DMS 273 (cell line): ENCODE results near the gene MRPL44.

Experiments
- DNase-seq: peaks from one replicate; lab custom pipeline; 2025; ENCODE audit not compliant: unreplicated experiment; lab: John Stamatoyannopoulos, UW

The MRPL44 gene

DNA sequence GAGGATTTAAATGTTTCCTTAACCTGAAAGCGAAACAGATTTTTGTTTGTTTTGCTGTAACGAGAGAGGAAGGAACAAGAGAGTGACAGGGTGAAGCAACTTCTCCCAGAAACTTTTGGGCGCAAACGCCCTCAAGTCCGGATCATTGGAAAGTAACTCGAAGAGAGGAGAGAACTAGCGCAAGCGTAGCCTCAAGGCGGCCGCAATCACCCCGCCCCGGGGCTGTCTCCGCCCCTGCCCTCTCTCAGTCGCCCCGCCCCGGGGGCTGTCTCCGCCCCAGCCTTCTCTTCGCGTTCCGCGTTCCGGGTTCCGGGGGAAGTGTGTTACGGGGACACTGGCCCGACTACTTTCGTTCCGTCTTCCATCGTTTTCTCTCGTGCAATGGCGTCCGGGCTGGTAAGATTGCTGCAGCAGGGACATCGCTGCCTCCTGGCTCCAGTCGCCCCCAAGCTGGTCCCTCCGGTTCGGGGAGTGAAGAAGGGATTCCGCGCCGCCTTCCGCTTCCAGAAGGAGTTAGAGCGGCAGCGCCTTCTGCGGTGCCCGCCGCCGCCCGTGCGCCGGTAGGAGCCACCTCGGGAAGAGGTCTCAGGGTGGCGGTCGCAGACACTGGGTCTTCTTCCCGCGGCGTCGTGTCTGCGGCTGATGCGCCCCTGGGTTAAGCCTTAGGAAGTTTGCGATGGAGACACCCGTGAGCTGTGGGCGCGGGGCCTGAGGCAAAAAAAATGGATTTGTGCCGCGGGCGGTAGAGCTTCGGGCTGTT lies at the start of gene MRPL44:
TSS of gene MRPL44 (plus strand) at position 372 of the 760 bp plus-strand sequence. CDS start at position 382, 10 bp downstream.
- peak; percentile 98 for DNase-seq

DNA sequence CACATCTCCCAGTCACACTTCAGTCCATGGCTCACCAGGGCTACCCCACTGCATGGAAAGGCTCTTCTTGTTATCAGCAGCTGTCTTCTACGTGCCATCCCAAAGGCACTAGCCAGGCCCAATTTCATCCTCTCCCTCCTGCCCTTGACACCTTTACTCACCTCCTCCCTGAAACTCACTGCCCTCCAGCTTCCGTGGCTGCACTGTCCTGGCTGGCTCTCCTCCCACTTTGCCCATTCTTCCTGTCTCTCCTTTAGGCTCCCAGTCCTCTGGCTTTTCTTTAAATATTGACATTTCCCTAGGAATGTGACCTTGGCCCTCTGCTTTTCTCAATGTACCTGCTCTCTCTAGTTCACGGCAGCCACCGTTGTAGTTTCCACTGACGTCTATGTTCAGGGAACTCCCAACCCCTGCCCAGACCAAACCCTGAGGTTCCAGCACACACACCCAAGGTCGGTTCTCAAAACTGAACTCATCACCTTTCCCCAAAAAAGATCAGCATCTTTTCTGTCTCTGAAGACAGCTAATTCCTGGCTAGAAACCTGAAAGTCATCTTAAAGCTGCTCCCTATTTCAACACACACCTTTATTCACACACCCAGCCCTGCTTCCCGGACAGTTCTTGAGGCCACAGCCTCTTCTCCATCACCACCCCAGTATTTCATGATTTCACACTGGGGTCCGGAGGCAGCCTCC lies 48.8 kb upstream of the MRPL44 start:
- no peak for DNase-seq

DNA sequence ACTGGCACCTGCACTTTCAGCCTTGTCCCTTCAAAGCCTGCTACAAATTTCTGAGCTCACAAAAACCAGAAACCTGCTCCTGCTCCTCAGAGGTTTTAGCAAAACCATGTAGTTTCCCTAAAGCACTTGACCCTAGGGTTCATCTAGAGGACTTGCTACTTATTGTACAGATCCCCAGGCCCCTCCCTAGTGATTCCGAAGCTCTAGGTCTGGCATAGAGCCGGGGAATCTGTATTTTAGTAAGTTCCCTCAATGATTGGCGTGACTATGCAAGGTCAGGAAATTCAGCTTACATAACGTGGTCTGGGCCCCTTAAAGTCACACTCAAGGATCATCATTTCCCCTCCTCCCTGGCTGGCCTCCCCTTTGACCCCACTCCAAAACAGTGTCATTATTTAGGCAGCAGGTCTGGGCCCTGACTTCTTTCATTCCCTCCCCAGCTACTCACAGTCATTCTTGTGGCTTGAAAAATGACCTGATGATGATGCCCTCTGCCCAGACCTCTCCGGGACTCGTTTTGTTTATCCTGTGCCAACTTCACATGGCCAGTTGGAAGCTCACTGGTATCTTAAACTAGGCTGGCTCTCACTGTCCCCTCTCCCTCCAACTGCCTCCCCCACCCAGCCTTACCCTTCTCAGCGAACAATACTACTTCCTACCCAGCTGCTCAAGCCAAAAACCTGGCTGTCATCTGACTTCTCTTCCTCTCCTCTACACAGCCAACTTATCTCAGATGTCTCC lies 48.1 kb upstream of the MRPL44 start:
- no peak for DNase-seq

DNA sequence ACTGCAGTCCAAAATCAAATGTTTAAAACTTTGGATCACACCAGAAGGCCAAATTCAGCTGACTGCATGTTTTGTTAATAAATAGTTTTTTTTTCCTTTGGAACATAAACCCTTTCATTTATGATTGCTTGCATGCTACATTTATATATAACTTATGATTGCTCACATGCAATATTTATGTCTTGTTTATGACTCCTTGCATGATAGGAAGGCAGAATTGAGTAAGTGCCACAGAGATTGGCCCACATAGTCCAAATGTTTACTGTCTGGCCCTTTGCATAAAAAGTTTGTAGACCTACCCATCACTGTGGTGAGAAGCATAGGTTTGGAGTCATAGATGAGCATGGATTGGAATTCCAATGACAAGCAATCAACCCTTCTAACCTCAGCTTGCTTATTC lies 42.9 kb upstream of the MRPL44 start:
- DNase-seq: no peak

DNA sequence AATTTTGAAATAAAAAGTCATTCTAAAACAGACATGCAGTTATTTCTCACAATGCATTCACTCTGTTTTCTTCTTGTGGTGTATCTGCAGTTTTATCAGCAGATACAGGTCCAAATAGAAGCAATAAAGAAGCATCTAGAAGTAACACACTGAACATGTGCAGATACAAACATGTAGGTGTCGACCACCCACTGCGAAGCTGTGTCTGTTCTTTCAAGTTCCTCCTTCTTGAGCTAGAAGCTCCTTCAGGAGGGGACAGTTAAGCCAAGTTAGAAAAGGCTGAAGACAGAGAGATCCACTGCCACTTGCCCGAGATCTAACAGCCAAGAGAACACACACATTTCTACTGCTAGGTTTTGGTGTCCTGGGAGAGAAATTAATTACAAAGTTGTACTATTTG lies 42.2 kb upstream of the MRPL44 start:
- DNase-seq: no peak

DNA sequence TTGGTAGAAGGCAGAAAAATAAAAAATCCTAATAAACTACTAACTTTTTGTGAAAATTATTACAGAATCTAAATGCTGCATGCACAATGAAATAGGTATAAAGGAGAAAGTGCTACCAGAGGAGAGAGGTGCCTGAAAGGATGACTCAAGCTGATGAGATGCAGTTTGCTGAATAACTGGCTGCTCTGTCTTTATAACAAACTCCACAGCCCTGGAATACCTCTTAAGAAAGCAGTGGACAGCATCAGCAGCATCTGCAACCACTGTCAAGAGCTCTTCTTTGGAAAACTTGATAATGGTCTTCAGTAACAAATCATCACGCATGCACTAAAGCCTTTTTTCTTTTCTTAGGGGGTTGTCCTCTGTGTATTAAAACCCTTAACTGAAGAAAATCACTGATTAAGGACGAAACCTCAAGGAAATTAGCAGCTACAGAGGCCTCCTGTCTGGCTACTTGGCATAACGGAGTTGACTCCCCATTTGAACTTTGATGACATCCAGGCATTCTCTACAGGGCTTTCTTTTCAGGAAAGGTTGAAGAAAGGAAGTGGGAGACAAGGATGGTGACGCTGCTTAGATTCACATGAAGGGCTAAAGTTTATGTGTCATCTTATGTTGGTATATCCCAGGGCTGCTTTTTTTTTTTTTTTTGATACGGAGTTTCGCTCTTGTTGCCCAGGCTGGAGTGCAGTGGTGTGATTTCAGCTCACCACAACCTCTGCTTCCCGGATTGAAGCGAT lies 40.9 kb upstream of the MRPL44 start:
- DNase-seq: no peak

DNA sequence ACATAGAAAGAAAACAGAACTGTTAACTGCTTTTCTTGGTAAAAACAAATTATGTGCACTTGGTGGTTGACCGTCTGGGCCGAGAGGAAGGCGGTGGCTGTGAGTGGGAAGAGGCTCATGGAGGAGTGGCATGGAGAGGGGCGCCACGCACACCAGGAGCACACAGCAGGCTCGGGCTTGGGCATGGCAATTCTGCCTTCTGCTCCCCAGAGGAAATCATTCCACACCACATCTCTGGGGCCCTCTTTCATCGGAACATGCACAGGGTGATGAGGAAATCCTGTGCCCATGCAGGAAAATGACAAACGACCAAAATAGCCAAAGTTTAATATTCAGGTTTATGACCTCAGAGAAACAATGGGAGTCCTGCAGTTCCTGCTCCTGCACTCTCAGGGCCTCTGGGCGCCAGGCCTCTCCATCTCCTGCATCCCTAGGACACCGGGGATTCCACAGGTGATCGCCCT lies 38.6 kb upstream of the MRPL44 start:
- no peak for DNase-seq

DNA sequence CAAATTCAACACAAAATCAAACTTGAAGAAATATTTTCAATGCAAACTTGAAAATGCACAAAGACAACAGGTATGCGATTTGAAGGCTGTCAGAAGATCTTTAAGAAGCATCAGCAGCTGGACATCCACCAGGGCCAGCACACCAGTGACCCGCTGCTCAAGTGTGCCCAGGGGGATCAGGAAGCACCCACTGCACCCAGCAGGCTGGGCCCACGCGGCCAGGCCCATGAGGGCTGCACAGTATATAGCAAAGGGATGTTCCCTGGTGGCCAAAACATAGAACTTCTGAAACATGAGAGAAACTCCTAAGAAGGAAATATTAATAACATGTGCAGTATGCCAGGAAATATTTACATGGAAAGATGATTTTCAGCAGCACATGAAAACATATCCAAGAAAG lies 37.2 kb upstream of the MRPL44 start:
- DNase-seq: no peak

DNA sequence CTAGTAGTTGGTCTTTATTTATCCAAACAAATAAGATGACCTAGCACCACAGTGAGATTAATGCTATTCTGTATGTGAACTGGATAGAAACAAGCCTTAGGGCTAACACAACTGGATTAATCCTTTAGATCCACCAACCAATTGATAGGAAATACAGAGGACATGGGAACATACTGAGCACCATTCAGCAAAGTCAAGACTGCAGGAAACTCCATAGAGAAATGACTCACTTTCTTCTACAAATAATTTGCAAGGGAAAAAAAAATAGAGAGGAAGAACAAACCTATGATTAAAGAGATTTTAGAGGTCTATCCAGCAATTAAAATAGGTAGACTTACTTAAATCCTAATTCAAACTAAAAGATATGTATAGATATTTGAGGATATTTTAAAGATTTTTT lies 36.1 kb upstream of the MRPL44 start:
- DNase-seq: no peak

DNA sequence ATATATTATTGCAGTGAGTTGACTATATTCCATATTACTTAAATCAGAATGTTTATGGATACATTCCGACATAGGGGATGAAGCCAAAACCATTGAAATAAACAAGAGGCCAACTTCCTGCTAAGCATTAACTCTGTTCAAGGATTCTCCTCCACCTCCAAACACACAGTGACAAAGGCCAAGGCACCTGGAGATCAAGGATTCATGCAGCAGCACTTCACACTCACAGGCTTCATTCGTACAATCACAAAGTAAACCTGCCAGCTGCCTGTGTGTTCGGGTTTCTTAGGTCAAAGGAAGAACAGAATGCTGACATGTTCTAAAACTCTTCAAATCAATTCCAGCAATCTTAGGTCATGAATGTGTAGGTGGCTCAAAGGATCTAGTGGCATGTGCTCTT lies 35.0 kb upstream of the MRPL44 start:
- no peak for DNase-seq

DNA sequence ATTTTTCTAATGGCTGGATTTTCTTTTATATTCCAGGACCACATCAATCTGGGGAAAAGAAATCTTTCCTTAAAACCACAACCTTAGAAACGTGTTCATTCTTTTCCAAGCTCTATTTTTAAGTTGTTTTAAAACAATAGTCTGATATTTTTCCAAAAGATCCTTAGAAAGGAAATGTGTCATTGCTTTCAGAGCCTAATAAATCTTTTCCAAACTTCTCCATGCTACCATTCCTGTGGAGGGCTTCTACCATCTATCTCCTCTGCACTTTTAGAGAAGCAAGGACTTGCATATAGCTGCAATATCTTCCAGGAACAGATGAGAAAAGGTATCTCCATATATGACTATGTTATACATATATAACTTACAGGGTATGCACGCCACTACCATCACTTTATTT lies 33.3 kb upstream of the MRPL44 start:
- no peak for DNase-seq

DNA sequence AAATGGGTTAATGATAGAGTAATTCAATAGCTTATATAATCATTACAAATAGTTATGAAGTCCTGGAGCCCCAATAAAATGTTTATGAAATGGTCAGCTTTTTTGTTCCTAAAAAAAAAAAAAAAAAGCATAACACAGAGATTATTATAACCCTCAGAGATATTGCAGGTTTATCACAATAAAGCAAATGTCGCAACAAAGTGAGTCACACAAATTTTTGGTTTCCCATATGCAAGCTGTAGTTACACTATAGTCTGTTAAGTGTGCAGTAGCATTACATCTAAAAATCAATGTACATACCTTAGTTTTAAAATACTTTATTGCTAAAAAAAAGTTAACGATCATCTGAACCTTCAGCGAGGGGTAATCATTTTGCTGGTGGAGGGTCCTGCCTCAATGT lies 32.2 kb upstream of the MRPL44 start:
- no peak for DNase-seq

DNA sequence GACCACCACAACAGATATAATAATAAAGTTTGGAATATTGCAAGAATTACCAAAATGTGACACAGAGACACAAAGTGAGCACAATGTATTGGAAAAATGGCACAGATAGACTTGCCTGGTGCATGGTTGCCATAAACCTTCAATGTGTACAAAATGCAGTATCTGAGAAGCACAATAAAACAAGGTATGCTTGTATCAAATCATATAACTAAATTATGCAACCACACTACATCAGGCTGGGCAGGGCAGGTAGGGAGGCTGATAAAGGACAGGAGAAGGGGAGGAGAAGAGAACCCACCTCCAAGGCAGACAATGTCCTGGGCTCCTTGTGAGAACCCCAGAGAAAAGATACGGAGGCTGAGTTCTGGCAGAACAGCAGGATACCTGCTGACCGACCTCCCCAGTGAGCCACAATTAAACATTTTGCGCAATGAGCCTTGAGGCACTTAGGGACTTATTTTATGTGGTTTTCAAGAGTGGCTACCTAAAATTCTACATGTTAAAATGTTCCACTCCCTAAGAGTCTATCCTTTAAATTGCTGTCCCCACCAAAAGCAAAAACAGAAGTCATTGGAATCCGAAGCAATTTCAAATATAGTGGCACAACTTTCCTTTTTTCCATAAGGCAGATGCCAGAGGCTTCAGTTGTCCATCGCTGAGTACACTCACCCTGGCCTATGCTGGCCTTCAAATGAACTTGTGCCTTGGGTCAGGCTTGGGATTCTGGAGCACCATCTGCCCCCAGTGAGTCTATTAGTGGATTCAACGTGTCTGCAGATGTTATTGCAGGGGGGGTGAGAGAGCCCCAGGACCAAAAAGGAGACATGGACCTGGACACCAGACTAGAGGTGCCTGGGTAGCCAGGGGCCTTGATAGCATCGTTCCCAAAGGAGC lies 28.9 kb upstream of the MRPL44 start:
- DNase-seq: no peak

DNA sequence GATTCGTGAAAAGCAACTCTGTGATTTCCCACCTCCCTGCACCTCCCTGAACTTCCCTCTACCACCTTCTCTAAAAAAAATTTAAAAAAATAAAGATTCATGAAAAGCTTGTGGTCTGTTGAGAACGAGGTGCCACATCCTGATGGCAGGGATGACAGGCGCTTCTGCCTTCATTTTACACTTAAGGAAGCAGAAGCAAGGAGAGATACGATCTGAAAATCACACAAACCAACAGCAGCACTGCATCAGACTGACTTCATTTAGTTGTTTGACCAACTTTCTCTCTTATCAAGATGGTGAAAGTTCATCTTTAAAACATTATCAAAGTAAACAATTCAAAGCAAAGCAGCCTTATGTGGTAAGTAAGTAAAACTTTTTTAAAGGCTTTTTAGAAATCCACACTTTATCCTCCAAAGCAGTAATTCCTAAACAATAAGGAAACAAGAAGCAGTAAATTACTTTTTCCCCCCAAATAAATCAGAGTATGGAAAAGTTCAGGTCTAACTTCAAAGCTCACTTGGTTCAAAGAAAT lies 27.6 kb upstream of the MRPL44 start:
- no peak for DNase-seq

DNA sequence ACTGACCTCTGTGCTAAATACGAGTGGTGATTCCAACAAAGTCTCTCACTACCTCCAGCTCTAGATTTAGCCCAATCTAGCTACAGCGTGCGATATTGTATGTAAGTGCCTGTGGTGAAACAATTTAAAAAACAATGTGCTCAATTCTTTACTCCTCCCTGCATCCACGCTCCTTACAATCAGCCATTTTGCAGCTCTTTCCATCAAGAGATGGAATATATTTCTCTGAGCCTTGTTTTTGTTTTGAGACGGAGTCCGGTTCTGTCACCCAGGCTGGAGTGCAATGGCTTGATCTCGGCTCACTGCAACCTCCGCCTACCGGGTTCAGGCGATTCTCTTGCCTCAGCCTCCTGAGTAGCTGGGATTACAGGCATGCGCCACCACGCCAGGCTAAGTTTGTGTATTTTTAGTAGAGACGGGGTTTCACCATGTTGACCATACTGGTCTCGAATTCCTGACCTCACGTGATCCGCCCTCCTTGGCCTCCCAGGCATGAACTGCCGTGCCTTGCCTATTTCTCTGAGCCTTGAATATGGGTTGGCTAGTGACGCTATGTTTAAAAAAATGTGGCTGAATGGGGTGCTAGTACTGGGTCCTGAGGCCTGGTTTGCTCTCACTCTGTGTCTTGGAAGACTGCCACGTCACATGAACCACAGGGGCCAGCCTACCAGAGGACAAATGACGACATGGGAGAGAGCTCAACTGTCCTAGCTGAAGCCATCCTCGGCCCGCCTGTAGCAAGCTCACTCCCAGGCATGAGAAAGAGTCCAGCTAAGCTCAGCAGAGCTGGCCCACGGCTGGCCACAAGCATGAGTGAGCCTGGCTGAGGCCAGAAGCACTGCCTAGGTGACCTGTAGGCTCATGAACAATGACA lies 26.9 kb upstream of the MRPL44 start:
- DNase-seq: peak; percentile 5

DNA sequence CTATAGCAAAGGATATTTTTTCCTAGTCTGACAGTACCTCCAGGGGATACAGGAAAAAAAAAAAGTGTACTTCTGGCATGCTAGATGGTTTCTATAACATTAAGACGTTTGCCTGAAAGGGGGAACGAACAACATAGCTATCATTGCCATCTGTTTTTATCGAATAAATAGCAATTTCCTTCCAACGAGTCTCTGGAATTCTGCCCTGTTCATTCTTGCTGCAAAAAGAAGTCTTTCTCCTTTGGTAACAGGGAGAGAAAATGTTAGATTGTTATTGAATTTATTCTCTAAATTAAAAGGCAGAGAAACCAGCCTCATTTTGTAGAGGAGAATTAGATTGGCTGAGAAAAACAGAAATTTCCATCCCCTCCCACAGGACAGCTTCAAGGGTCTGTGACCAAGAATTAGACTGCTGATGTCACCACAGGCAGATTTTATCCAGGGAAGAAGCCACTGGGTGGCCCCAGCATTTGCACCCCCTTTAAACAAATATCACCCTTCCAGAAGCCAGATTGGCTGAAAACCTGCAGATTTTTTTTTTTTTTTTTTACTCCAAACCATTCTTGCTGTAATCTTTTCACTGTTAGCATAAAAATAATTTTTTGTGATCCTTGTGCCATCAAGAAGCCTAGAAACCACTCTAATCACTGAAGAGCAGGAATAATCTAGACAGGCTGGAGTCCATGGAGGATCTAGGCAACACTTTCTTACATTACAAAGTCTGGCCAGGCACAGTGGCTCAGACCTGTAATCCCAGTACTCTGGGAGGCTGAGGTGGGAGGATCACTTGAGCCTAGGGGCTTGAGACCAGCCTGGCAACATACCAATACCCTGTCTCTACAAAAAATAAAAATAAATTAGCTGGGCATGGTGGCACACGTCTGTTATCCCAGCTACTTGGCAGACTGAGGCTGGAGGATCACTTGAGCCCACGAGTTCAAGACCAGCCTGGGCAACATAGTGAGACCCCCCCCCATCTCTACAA lies 24.2 kb upstream of the MRPL44 start:
- peak; percentile 8 for DNase-seq

DNA sequence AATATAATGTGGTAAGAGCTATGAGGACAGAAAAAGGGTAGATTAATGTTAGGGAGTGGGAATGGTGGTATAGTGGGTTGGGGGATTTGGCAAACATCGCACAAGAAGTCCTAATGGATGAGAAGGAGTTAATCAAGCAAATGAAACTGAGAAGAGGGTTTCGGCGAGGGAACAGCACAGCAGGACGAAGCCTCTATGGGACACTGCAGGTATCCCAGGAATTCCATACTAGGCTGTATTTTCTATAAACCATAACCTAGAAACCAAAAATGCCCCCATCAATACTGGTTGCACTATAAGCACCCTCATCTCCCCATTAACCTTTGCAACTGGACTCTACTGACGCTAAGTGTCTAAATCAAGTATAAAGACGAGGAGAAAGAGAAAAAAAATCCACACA lies 22.4 kb upstream of the MRPL44 start:
- no peak for DNase-seq
